GM04503 (cell line): ENCODE results near the gene CHAD.
A peak's percentile ranks its signal among the peaks of the same experiment; 100 is the strongest.
"Not testable (repeated sequence)": the region's sequence is repeated elsewhere in the genome, so short reads cannot be mapped to it uniquely, and the experiment has no call there.

ENCODE experiments used
- DNase-seq: peaks from one replicate; pipeline ENCODE4 v3.0.0-alpha.2; 2012; ENCODE audit warnings: low read depth

The CHAD gene

GRCh38 chr17:50428126-50428525 lies 40.6 kb downstream of the CHAD start:
- not testable (repeated sequence) for DNase-seq

- no peak for DNase-seq
These were observed 41.6 kb downstream of the CHAD start for GRCh38 chr17:50426814-50427787.

DNA sequence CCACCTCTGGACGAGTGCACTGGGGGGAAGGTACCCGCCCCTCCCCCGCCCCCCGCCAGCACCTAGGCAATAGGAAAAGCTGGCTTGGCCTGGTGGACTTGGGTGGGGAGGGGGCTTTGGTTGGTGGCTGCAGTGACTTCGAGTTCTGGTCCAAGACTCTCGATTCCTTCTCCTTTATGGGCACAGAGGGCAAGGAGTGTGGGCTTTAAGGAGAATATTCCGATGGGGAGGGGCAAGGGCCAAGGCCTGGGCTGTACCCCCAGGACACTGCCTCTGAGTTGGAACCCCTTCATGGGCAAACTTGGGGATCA lies 42.3 kb downstream of the CHAD start:
- DNase-seq, result no peak

DNA sequence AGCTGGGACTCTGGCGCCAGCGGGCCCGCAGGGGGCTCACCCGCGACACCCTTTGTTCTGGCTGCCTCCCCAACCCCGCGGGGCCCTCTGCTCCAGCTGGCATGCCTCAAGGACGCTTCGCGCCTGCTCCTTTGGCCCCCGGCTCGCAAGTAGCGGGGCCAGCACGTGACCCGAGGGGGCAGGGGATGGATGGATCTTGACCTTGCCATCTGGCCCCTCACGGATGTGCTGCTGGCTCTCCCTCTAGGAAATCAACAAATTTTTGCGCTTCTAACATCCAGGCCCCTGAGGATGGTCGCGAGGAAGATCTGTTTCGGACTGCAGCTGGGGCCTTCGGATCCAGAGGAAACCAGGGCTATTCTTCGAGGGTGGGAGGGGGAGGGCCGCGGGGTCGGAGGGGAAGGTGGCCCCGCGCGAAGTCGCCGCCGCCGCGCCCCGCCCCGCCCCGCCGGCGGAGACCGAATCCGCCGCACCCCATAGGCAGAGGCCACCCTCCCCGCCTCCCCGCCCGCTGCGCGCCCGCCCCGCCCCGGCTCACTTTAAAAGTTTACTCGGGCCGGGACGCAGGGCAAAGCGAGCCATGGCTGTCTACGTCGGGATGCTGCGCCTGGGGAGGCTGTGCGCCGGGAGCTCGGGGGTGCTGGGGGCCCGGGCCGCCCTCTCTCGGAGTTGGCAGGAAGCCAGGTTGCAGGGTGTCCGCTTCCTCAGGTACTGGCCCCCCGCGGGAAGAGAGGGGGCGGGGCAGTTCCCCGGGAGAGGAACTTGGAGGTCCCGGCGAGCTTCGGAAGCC lies 42.8 kb downstream of the CHAD start, which contains the start of gene ACSF2:
Gene ACSF2, plus strand, starts transcription at position 537 of the 790 bp plus-strand sequence. Its CDS starts 44 bp downstream, at position 581.
- DNase-seq, result no peak

GRCh38 chr17:50424996-50425681 lies 43.5 kb downstream of the CHAD start:
- no peak for DNase-seq

DNA sequence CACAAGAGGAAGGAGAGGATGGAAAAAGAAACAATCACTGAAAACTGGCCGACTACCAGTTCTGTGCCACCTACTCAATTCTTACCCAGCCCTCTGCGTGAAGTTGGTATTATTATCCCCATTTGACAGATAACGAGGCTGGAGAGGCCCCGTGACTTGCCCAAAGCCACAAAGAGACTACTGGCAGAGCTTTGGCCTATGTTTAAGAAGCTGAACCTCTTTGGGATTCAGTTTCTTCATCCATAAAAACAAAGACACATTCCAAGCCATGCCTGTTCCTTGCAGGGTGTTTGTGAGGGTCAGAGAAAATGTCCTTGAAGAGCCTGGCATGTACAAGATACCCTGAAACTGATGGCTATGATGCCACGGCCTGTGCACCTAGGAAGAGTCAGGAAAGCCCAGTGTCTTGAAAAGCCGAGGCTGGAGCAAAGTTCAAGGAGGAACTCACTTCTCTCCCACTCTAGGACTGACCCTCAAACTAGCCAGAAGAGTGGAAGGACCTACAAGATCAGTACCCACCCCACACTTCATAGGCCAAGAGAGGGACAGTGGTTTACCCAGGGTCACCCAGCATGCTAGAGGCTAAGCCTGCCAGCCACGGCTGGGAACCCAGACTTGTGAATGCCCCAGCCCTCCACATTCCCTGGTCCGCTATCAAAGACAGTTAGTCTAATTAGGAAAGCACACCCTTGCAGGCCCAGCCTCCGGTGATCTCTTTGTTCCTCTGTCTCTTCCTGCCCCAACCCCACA lies 44.3 kb downstream of the CHAD start:
- no peak for DNase-seq

DNA sequence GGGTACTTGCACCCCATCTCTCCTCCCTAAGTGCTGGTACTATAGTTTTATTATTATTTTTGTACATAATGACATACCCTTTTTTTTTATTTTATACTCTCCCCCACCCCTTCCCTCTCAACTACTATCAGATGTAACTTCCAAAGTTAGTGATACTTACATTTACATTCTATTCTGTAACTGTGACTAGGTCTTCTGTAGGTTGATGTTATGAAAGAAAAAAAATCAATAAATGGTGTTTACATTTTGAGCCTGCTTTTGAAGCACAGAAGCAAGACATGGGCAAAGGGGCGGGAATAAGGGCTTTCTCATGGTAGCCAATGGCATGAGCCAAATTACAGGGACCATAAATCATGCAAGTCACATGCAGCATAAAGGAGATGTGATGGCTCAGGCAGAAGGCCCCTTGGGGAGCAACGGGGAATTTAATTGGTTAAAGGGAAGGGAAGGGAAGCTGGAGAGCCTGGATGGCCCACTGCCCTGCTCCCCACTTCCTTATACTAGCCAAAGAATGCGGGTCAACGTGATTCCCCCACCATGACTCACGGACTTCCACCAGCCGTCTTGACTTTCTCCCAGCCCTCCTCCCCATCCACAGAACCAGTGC lies 45.0 kb downstream of the CHAD start:
- DNase-seq, result peak; percentile 86

- no peak for DNase-seq
These were observed 45.9 kb downstream of the CHAD start for GRCh38 chr17:50422738-50423137.

DNA sequence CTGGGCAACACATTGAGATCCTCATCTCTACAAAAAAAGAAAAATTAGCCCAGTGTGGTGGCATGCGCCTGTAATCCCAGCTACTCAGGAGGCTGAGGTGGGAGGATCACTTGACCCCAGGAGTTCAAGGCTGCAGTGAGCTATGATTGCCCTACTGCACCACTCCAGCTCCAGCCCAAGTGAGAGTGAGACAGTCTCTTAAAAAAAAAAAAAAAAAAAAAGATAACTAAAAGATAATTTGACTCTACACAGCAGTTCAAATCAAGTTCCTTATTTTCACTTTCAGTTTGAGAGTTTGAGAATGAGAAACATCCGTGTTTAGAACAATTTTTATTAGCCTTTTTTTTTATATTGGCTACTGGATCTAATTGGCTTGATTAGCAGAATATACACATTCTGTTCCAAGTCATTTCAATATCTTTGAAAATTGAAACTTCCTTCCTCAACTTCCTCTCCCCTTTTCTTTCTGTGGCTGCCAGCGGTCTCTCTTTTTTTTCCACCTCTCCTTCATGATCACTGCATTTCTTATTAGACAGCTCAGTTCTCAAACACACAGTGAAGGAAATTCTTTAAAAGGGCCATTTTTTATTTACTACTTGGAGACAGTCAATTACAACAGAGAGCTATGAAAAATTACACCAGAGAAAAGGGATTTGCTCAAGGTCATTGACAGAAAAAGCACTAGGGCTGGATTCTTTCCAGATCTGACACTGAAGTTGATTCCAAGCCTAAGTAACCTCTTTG lies 47.2 kb downstream of the CHAD start:
- no peak for DNase-seq

DNA sequence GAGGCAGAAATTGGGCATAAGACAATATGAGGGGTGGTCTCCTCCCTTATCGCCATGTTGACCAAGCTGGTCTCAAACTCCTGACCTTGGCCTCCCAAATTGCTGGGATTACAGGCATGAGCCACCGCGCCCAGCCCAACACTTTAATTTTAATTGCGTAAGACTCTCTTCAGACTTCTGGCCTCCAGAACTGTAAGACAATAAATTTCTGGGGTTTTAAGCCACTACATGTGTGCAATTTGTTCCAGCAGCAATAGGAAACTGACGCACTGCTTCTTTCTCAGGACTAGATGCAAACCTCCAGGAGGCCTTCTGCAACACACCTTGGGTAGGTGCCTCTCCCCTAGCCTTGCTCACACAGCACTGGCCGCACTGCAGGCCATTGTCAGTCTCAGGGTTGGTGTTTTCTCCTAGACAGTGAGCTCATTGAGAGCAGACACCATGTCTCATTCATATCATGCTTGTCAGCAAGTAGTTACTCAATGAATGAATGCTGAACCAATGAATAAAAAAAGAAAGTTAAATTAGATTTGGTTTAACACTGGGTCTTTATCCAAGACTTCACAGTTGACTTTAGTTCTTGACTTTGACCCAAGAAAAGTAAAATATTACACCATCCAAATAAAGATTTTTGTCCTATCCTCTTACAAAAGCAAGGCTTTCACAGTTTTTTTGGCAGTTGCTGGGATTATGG lies 48.1 kb downstream of the CHAD start:
- peak; percentile 71 for DNase-seq

DNA sequence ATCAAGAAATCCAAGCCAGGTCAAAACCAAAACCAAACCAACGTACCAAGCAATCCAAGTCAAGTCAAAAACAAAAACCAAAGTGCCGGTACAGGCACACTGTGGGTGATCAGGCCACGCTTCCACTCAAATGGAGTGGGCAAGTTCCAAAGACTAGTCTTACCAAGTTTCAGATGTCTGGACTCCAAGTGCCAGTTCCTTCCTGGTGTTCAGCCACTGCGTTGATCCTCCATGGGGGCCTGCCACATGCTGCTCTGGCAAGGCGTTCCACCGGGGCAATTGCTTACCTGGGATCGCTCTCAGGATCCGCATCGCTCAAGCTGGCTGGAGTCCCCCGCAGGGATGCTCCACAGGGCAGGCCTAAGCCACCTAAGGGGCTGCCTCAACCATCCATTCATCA lies 49.1 kb downstream of the CHAD start:
- not testable (repeated sequence) for DNase-seq

- DNase-seq, result no peak
These were observed 53.9 kb downstream of the CHAD start for GRCh38 chr17:50414808-50415207.
